Subcutaneous abdominal adipose tissue (tissue), 5 donors: ENCODE measurements around the gene GJC2.
"Not testable (repeated sequence)": the region's sequence is repeated elsewhere in the genome, so short reads cannot be mapped to it uniquely, and the experiment has no call there.

ENCODE experiments used
- H3K27ac ChIP-seq: one replicate; pipeline ENCODE4 v1.7.0; 2013; ENCODE audit warnings: low read depth, mild to moderate bottlenecking, inconsistent platforms, low read length, moderate library complexity
- H3K27me3 ChIP-seq, 5 donors: one replicate each; pipeline ENCODE4 v1.7.0; 2013; ENCODE audit warnings: low read length in 5 of 5, inconsistent platforms in 1 of 5; ENCODE audit not compliant: control insufficient read depth in 5 of 5, insufficient read depth in 4 of 5
- H3K36me3 ChIP-seq, 5 donors: one replicate each; pipeline ENCODE4 v1.7.0; 2013; ENCODE audit warnings: low read length in 5 of 5; ENCODE audit not compliant: control insufficient read depth in 5 of 5, insufficient read depth in 5 of 5
- H3K4me1 ChIP-seq, 5 donors: one replicate each; pipeline ENCODE4 v1.7.0; 2013; ENCODE audit warnings: low read length in 5 of 5, mild to moderate bottlenecking in 3 of 5, moderate library complexity in 1 of 5; ENCODE audit not compliant: control insufficient read depth in 5 of 5, insufficient read depth in 5 of 5
- H3K4me3 ChIP-seq, 5 donors: one replicate each; pipeline ENCODE4 v1.7.0; 2013; ENCODE audit warnings: low read length in 5 of 5, low read depth in 1 of 5
- H3K9ac ChIP-seq, 5 donors: one replicate each; pipeline ENCODE4 v1.7.0; 2013; ENCODE audit warnings: low read length in 5 of 5, mild to moderate bottlenecking in 4 of 5, moderate library complexity in 3 of 5
- H3K9me3 ChIP-seq, 5 donors: one replicate each; pipeline ENCODE4 v1.7.0; 2013; ENCODE audit warnings: low read length in 5 of 5; ENCODE audit not compliant: control insufficient read depth in 5 of 5
- donor health status: healthy.
- donor health status: healthy.
- donor health status: healthy.
- donor health status: healthy.
- donor health status: healthy.

GJC2 gene

GRCh38 chr1:228169345-228169744, 19.6 kb downstream of the GJC2 start:
- H3K27ac ChIP-seq = no peak overlapping the region
- H3K9ac ChIP-seq = no peak overlapping the region
- H3K4me1 ChIP-seq = peaks cover 0 to 19% (median 18%) of the 10 kb centered on the region in 5 donors
- H3K27me3 ChIP-seq = no peaks in the 10 kb centered on the region
- peaks cover 0 to 7% (median 2%) of the 10 kb centered on the region in 5 donors for H3K36me3 ChIP-seq
- no peaks in the 10 kb centered on the region for H3K9me3 ChIP-seq
- H3K4me3 ChIP-seq = no peak overlapping the region

DNA sequence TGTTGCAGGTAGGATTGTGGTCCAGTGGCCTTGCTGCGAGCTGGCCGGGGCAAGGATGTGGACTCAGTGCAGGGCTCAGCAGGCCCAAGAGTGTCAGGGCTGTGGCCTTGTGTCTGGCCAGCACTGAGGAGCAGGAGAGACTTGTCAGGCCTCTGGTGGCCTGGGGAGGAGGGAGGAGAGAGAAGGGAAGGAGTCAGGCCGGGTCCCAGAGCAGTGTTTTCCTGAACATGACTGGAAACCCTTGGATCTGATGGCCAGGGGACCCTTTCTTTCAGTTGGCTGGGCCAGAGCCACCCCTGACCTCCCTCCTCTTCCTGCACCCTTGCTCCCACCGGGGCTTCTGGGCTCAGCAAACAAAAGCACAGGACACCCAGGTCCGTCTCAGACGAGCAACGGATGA, 20.9 kb downstream of the GJC2 start:
- H3K36me3 ChIP-seq = peaks cover 0 to 20% (median 11%) of the 10 kb centered on the region in 5 donors
- no peaks in the 10 kb centered on the region for H3K27me3 ChIP-seq
- no peak overlapping the region for H3K27ac ChIP-seq
- H3K9me3 ChIP-seq = no peaks in the 10 kb centered on the region
- H3K4me1 ChIP-seq = peaks cover 0 to 12% (median 9%) of the 10 kb centered on the region in 5 donors
- no peak overlapping the region for H3K9ac ChIP-seq
- H3K4me3 ChIP-seq = no peak overlapping the region

- no peaks in the 10 kb centered on the region for H3K27me3 ChIP-seq
- H3K9me3 ChIP-seq = no peaks in the 10 kb centered on the region
- no peak overlapping the region for H3K4me3 ChIP-seq
- peaks cover 0 to 26% (median 17%) of the 10 kb centered on the region in 5 donors for H3K36me3 ChIP-seq
- H3K4me1 ChIP-seq = peaks cover 0 to 10% (median 7%) of the 10 kb centered on the region in 5 donors
- no peak overlapping the region for H3K9ac ChIP-seq
- H3K27ac ChIP-seq = no peak overlapping the region
These were observed 21.6 kb downstream of the GJC2 start for GRCh38 chr1:228171221-228171891.

DNA sequence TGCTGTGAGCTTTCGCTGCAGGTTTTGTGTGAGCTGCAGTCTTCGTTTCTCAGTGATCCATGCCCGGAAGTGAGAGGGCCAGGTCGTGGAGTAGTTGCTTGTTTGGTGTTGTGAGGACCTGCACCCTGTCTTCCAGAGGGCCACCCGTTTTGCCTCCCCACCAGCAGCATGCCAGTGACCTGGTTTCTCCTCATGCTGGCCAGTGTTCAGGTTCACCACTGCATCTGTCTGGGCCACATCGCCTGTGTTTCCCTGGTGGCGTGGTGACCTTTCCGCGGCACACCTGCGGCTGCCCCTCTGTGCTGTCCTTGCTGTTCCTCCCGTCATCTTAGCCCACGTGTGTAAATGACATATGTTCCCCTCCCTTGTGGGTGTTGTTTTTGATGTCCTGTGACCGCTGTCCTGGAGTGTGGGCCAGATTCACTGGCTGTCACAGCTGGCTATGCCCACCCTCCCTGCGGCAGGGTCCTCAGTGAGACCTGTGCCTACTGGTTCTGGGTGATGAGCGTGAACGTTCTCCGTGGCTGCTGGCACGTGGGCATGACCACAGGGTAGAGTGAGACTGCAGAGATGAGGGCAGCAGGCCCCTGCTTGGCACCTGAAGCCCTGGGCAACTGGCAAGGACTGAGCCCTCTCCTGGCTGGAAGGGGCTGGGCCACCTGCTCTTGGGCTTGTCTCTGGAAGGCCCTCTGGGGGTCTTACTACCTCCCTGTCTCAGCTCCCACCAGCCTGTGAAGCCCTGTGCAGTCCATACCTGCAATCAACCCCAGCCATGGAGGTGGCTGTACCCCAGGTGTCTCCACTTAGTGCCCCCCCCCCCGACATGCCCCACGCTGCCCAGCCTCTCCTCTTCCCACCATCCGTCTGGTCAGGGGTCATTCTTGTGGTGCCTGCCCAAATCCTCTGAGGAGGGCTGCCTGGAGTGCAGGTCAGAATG, 23.1 kb downstream of the GJC2 start:
- Histone ChIP-seq H3K9ac (no peak overlapping the region), H3K27me3 (no peaks in the 10 kb centered on the region), H3K4me3 (no peak overlapping the region), H3K27ac (no peak overlapping the region), H3K4me1 (peaks cover 0 to 3% (median 0%) of the 10 kb centered on the region in 5 donors), H3K9me3 (no peaks in the 10 kb centered on the region), H3K36me3 (peaks cover 0 to 34% (median 20%) of the 10 kb centered on the region in 5 donors)

GRCh38 chr1:228173528-228174481, 24.1 kb downstream of the GJC2 start:
- H3K9me3 ChIP-seq, H3K27me3 ChIP-seq, H3K4me3 ChIP-seq, H3K9ac ChIP-seq, H3K4me1 ChIP-seq, H3K27ac ChIP-seq: not testable (repeated sequence)
- H3K36me3 ChIP-seq = peaks cover 0 to 27% (median 19%) of the 10 kb centered on the region in 5 donors

DNA sequence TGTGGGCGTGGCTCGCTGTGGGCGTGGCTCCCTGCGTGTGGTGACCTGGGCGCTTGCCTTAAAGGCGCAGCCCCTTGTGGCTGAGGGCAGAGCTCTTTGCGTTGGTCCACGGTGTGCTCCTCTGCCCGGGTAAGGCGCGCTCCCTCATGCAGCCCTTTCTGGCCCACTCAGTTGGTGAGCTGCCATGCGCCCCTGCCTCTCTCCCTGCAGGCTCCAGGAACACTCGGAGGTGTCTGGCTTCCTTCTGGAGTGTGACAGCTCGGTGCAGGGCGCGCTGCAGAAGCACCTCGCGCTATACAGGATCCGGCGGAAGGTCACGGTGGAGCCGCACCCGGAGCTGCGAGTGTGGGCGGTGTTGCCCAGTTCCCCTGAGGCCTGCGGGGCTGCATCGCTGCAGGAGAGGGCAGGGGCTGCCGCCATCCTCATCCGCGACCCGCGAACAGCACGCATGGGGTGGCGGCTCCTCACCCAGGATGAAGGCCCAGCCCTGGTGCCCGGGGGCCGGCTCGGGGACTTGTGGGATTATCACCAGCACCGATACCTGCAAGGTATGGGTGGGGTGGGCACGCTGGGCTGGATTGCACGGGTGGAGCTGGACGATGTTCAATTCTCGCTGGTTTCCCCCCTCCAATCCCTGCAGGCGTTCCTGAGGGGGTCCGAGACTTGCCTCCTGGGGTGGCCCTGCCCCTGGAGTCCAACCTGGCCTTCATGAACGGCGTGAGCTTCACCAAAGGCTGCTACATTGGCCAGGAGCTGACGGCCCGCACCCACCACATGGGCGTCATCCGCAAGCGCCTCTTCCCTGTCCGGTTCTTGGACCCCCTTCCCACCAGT, 25.0 kb downstream of the GJC2 start:
- no peak overlapping the region for H3K9ac ChIP-seq
- H3K36me3 ChIP-seq = peaks cover 0 to 27% (median 19%) of the 10 kb centered on the region in 5 donors
- H3K4me3 ChIP-seq = no peak overlapping the region
- peaks cover 0 to 6% (median 3%) of the 10 kb centered on the region in 5 donors for H3K4me1 ChIP-seq
- H3K9me3 ChIP-seq = no peaks in the 10 kb centered on the region
- no peak overlapping the region for H3K27ac ChIP-seq
- H3K27me3 ChIP-seq = no peaks in the 10 kb centered on the region

- Histone ChIP-seq H3K36me3 (peaks cover 0 to 27% (median 19%) of the 10 kb centered on the region in 5 donors), H3K4me3 (no peak overlapping the region), H3K9ac (no peak overlapping the region), H3K27me3 (no peaks in the 10 kb centered on the region), H3K4me1 (peaks cover 0 to 6% (median 3%) of the 10 kb centered on the region in 5 donors), H3K27ac (no peak overlapping the region), H3K9me3 (no peaks in the 10 kb centered on the region)
These were observed 25.7 kb downstream of the GJC2 start for GRCh38 chr1:228175316-228176023.

GRCh38 chr1:228176024-228176395, 26.3 kb downstream of the GJC2 start:
- H3K9ac ChIP-seq = no peak overlapping the region
- no peak overlapping the region for H3K4me3 ChIP-seq
- H3K27ac ChIP-seq = no peak overlapping the region
- H3K9me3 ChIP-seq = no peaks in the 10 kb centered on the region
- H3K27me3 ChIP-seq = no peaks in the 10 kb centered on the region
- peaks cover 0 to 6% (median 3%) of the 10 kb centered on the region in 5 donors for H3K4me1 ChIP-seq
- H3K36me3 ChIP-seq = peaks cover 0 to 27% (median 19%) of the 10 kb centered on the region in 5 donors
